Gastroesophageal sphincter (tissue), 3 donors: ENCODE results near the gene TMEM50B.

Experiments used
- CTCF ChIP-seq, 4 experiments: fragments of 200-600 bp in 2 of 4; fragments of 450-650 bp in 2 of 4; sonication (generic) in 1 of 4; IDR thresholded peaks; one replicate each; pipeline ENCODE4 v1.5.1; 2017 to 2019; ENCODE audit warnings: antibody characterized with exemption in 4 of 4, mild to moderate bottlenecking in 2 of 4, moderate library complexity in 2 of 4
- POLR2A ChIP-seq, 2 donors: fragments of 450-650 bp; IDR thresholded peaks; one replicate each; pipeline ENCODE4 v1.6.1; 2017; ENCODE audit warnings: antibody characterized with exemption in 2 of 2, mild to moderate bottlenecking in 2 of 2, moderate library complexity in 1 of 2
- POLR2AphosphoS5 ChIP-seq: sonication (generic); formaldehyde crosslinking; IDR thresholded peaks from one replicate; pipeline ENCODE4 v1.6.1; 2017; ENCODE audit warnings: antibody characterized with exemption

DNA sequence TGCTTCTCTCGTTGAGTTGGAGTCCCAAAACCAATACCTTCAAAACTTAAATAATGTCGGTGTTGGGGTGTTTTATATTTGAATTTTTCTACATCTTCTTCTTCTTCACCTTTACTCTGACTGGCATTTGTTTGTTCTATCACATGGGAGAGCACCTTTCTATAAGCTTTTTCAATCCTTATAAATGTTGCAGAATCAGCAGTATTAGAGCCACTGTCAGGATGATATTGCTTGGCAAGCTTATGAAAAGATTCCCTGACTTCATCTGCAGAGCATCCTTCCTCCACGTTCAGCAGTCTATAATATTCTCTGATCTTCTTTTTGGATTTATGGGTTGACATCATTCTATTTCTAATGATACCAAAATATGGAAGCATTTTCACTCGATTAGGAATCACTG, 9.2 kb upstream of the TMEM50B start:
- no peak for TF ChIP-seq POLR2AphosphoS5
- TF ChIP-seq POLR2A (IDR thresholded peaks at IDR 0.05) = no peak
- TF ChIP-seq CTCF (IDR thresholded peaks at IDR 0.05) = no peak
